ENCODE measurements around the gene PCDH9. TPM values are rescaled to one million over a fixed set of nuclear protein-coding genes. Genes with fewer than 3 reads are reported as not detected.
"Not testable (repeated sequence)": the region's sequence is repeated elsewhere in the genome, so short reads cannot be mapped to it uniquely, and the experiment has no call there.

Gene PCDH9
- total and polyA plus RNA-seq, 2 experiments from 2014 or later = 0.31 to 0.52 TPM

GRCh38 chr13:66262330-66262729 is 967.8 kb downstream of the PCDH9 start (continued):
- TF ChIP-seq ZNF462 (CRISPR knock-in tag; IDR thresholded peaks at IDR 0.05) = no peak
- TF ChIP-seq ETS1 (IDR thresholded peaks at IDR 0.05) = no peak
- TF ChIP-seq NANOG (IDR thresholded peaks at IDR 0.05; ENCODE audit: borderline replicate concordance) = no peak
- TF ChIP-seq JUNB (IDR thresholded peaks at IDR 0.05; ENCODE audit: unreplicated experiment) = no peak

- H3K4me2 ChIP-seq; H2AFZ ChIP-seq; H3K79me2 ChIP-seq (replicated peaks; ENCODE audit: insufficient read depth); H3F3A ChIP-seq (replicated peaks; ENCODE audit: low read depth); ATAC-seq; H3K27ac Mint-ChIP-seq; H3K4me3 Mint-ChIP-seq; H3K9me2 ChIP-seq (ENCODE audit: insufficient read depth); H3K4me1 Mint-ChIP-seq; H3K27ac ChIP-seq (ENCODE audit: low read depth); H4K20me1 ChIP-seq (replicated peaks; ENCODE audit: insufficient read depth); DNase-seq (ENCODE audit: low spot score); H3K27me3 Mint-ChIP-seq (ENCODE audit: insufficient read depth, low read depth, poor library complexity); H3K4me1 ChIP-seq (ENCODE audit: insufficient read depth); H3K36me3 ChIP-seq (ENCODE audit: insufficient read depth); H3K27me3 ChIP-seq (ENCODE audit: insufficient read depth); H3K4me3 ChIP-seq: not testable (repeated sequence)
- H3K9me3 Mint-ChIP-seq = peaks cover 31% of the 10 kb centered on the region
- peaks cover 19% of the 10 kb centered on the region; the same call in 2 of the 3 replicates for H3K36me3 Mint-ChIP-seq (ENCODE audit: low read depth)
Measured at GRCh38 chr13:66259426-66259825, 970.7 kb downstream of the PCDH9 start.

Small RNA genes lying within 50 kb of the gene (small RNA-seq; reads per million reads assigned to genes)
- gene RNU7-87P (ENCODE audit: low replicate concordance) = not detected

Data from GM23338 (cell line).